ENCODE results near the gene RUNX3.

Gene RUNX3

GRCh38 chr1:24865587-24865986 is 64.5 kb downstream of the RUNX3 start:
- DNase-seq (ENCODE audit: low spot score), result no peak

GRCh38 chr1:24865168-24865567 is 64.9 kb downstream of the RUNX3 start:
- DNase-seq (ENCODE audit: low spot score), result no peak

GRCh38 chr1:24864370-24864777 is 65.7 kb downstream of the RUNX3 start:
- no peak for DNase-seq (ENCODE audit: low spot score)

GRCh38 chr1:24862775-24863483 is 67.1 kb downstream of the RUNX3 start:
- no peak for DNase-seq (ENCODE audit: low spot score)

- no peak for DNase-seq (ENCODE audit: low spot score)
Observed at GRCh38 chr1:24861821-24862727, 68.0 kb downstream of the RUNX3 start.

GRCh38 chr1:24860841-24861240 is 69.2 kb downstream of the RUNX3 start:
- no peak for DNase-seq (ENCODE audit: low spot score)

GRCh38 chr1:24859063-24860010 is 70.7 kb downstream of the RUNX3 start:
- DNase-seq (ENCODE audit: low spot score), result no peak

- no peak for DNase-seq (ENCODE audit: low spot score)
Observed at GRCh38 chr1:24858277-24858676, 71.8 kb downstream of the RUNX3 start.

GRCh38 chr1:24857507-24858133 is 72.5 kb downstream of the RUNX3 start:
- no peak for DNase-seq (ENCODE audit: low spot score)

- DNase-seq (ENCODE audit: low spot score), result no peak
Observed at GRCh38 chr1:24856787-24857506, 73.1 kb downstream of the RUNX3 start.

GRCh38 chr1:24855474-24855873 is 74.6 kb downstream of the RUNX3 start:
- no peak for DNase-seq (ENCODE audit: low spot score)

GRCh38 chr1:24853649-24854048 is 76.4 kb downstream of the RUNX3 start:
- no peak for DNase-seq (ENCODE audit: low spot score)

GRCh38 chr1:24850328-24850920 is 79.7 kb downstream of the RUNX3 start:
- DNase-seq (ENCODE audit: low spot score), result no peak

- DNase-seq (ENCODE audit: low spot score), result peak; percentile 24
Observed at GRCh38 chr1:24849672-24850295, 80.3 kb downstream of the RUNX3 start.

Small RNA genes lying within 50 kb of the gene (small RNA-seq; reads per million reads assigned to genes)
- gene MIR6731, result 0 reads per million in 2 experiments

Measured in SK-N-DZ (cell line).